ENCODE results near the gene CHFR. TPM values are rescaled to one million over a fixed set of nuclear protein-coding genes. Genes with fewer than 3 reads are reported as not detected.
"Not testable (repeated sequence)": the region's sequence is repeated elsewhere in the genome, so short reads cannot be mapped to it uniquely, and the experiment has no call there.

Gene CHFR
- total RNA-seq, 1 donor from 2014 or later = 43.6 TPM

DNA sequence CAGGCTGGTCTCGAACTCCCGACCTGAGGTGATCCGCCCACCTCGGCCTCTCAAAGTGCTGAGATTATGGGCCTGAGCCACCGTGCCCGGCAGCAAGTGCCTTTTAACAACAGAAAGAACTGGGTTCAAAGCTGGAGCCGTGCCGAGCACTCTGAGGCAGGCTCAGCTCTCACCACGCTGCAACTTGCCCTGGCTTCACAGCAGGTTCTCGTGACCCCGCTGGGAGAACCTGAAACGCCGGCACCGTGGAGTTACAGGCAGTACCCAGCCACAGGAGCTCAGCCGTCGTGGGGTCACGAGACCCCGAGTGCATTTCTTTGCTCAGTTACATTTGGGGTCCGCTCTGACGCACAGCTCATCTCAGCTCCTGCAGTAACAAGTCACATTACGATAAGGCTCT, 73.2 kb downstream of the CHFR start:
- Histone ChIP-seq H3K36me3 (peaks cover 83% of the 10 kb centered on the region), H3K4me3 (no peak overlapping the region), H3K4me1 (no peaks in the 10 kb centered on the region), H3K27ac (no peak overlapping the region), H3K9me3 (no peaks in the 10 kb centered on the region), H3K27me3 (ENCODE audit: low read depth) (no peaks in the 10 kb centered on the region)
- DNase-seq (no peak), ATAC-seq (no peak)
- TF ChIP-seq, protein P1, sequence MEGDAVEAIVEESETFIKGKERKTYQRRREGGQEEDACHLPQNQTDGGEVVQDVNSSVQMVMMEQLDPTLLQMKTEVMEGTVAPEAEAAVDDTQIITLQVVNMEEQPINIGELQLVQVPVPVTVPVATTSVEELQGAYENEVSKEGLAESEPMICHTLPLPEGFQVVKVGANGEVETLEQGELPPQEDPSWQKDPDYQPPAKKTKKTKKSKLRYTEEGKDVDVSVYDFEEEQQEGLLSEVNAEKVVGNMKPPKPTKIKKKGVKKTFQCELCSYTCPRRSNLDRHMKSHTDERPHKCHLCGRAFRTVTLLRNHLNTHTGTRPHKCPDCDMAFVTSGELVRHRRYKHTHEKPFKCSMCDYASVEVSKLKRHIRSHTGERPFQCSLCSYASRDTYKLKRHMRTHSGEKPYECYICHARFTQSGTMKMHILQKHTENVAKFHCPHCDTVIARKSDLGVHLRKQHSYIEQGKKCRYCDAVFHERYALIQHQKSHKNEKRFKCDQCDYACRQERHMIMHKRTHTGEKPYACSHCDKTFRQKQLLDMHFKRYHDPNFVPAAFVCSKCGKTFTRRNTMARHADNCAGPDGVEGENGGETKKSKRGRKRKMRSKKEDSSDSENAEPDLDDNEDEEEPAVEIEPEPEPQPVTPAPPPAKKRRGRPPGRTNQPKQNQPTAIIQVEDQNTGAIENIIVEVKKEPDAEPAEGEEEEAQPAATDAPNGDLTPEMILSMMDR (IDR thresholded peaks at IDR 0.05) = no peak
- intact Hi-C loops (cut with DNase I) = no loop called here

DNA sequence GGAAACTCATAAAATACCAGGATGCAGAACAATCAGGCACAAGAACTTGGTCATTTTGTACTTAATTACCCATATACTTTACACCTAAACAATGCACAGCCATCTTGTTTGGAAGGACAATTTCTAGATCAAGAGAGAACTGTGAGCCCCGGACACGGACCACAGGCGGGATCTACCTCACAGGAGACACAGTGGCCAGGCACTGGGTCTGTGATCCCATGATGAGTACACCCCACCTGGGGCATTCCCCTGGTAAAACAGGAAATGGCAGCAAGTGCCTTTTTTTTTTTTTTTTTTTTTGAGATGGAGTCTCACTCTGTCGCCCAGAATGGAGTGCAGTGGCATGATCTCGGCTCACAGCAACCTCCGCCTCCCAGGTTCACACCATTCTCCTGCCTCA, 74.0 kb downstream of the CHFR start:
- DNase-seq (no peak), ATAC-seq (no peak)
- intact Hi-C loops (cut with DNase I) = no loop called here
- no peak overlapping the region for H3K27ac ChIP-seq
- H3K9me3 ChIP-seq = no peaks in the 10 kb centered on the region
- no peaks in the 10 kb centered on the region for H3K4me1 ChIP-seq
- peaks cover 83% of the 10 kb centered on the region for H3K36me3 ChIP-seq
- H3K27me3 ChIP-seq (ENCODE audit: low read depth) = no peaks in the 10 kb centered on the region
- no peak overlapping the region for H3K4me3 ChIP-seq
- TF ChIP-seq, protein P1 (IDR thresholded peaks at IDR 0.05) = no peak

DNA sequence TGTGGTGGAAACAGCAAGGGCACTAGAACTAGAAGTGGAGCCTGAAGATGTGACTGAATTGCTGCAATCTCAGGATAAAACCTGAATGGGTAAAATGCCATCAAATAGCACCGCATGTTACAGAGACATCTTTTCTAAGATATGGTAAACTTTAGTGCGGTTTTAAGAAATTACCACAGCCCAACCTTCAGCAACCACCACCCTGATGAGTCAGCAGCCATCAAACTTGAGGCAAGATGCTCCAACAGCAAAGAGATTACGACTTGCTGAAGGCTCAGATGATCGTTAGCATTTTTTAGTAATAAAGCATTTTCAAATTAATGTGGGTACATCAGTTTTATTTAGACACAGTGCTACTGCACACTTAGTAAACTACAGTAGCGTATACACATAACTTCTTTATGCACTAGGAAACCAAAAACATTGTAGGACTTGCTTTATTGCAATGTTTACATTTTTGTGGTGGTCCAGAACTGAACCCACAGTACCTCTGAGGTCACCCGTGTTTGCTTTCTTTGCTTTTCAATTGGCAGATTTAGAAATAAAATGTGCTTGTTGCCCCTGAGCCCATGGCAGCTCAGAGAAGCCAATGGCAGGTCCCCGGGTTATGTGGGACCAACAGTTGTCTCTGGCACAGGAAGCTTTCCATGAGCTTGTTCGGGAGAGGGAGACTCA, 74.6 kb downstream of the CHFR start:
- TF ChIP-seq, protein P1 (IDR thresholded peaks at IDR 0.05) = no peak
- Histone ChIP-seq H3K4me3 (no peak overlapping the region), H3K4me1 (no peaks in the 10 kb centered on the region), H3K27me3 (ENCODE audit: low read depth) (no peaks in the 10 kb centered on the region), H3K36me3 (peaks cover 84% of the 10 kb centered on the region), H3K9me3 (no peaks in the 10 kb centered on the region), H3K27ac (no peak overlapping the region)
- no peak for DNase-seq
- no peak for ATAC-seq
- intact Hi-C loops (cut with DNase I) = no loop called here

GRCh38 chr12:132809391-132809790, 78.0 kb downstream of the CHFR start:
- H3K27me3 ChIP-seq (ENCODE audit: low read depth); H3K27ac ChIP-seq; intact Hi-C loops (cut with DNase I); ATAC-seq; H3K9me3 ChIP-seq; H3K4me3 ChIP-seq; H3K4me1 ChIP-seq; DNase-seq: not testable (repeated sequence)
- peaks cover 87% of the 10 kb centered on the region for H3K36me3 ChIP-seq

GRCh38 chr12:132807295-132808092, 79.9 kb downstream of the CHFR start:
- Histone ChIP-seq H3K36me3 (peaks cover 88% of the 10 kb centered on the region), H3K9me3 (no peaks in the 10 kb centered on the region), H3K4me1 (no peaks in the 10 kb centered on the region), H3K4me3 (no peak overlapping the region), H3K27ac (no peak overlapping the region), H3K27me3 (ENCODE audit: low read depth) (no peaks in the 10 kb centered on the region)
- no peak for ATAC-seq
- DNase-seq = no peak
- TF ChIP-seq, protein P1 (IDR thresholded peaks at IDR 0.05) = no peak
- intact Hi-C loops (cut with DNase I) = no loop called here

- no peaks in the 10 kb centered on the region for H3K9me3 ChIP-seq
- H3K4me1 ChIP-seq = no peaks in the 10 kb centered on the region
- H3K27me3 ChIP-seq (ENCODE audit: low read depth) = no peaks in the 10 kb centered on the region
- no peak for DNase-seq
- ATAC-seq = no peak
- TF ChIP-seq, protein P1 (IDR thresholded peaks at IDR 0.05) = no peak
- intact Hi-C loops (cut with DNase I) = no loop called here
- H3K36me3 ChIP-seq = peaks cover 88% of the 10 kb centered on the region
- no peak overlapping the region for H3K4me3 ChIP-seq
- no peak overlapping the region for H3K27ac ChIP-seq
These were observed 80.5 kb downstream of the CHFR start for GRCh38 chr12:132806857-132807256.

All from lower lobe of right lung (tissue), 2 donors.